Loucy (cell line): ENCODE data around the gene BCL2L11.
A peak's percentile ranks its signal among the peaks of the same experiment; 100 is the strongest.

Experiments
- H2AFZ ChIP-seq: fragments of 200-600 bp; sonication (generic); 2 replicates; pipeline ENCODE4 v1.6.0; 2016; ENCODE audit warnings: antibody characterized with exemption, mild to moderate bottlenecking, low read length, moderate library complexity
- H3F3A ChIP-seq: fragments of 200-600 bp; 2 replicates; pipeline ENCODE4 v1.6.0; 2016; ENCODE audit warnings: antibody characterized with exemption, low read depth, mild to moderate bottlenecking
- H3K27me3 ChIP-seq: fragments of 200-600 bp; sonication (generic); 2 replicates; pipeline ENCODE4 v1.6.1; 2014; ENCODE audit warnings: low read length, mild to moderate bottlenecking; ENCODE audit not compliant: insufficient read depth, poor library complexity, severe bottlenecking
- H3K36me3 ChIP-seq: fragments of 200-600 bp; sonication (generic); 2 replicates; pipeline ENCODE4 v1.6.1; 2016; ENCODE audit warnings: low read length; ENCODE audit not compliant: insufficient read depth
- H3K4me1 ChIP-seq: fragments of 200-600 bp; sonication (generic); 2 replicates; pipeline ENCODE4 v1.5.1; 2014; ENCODE audit warnings: low read length, mild to moderate bottlenecking; ENCODE audit not compliant: insufficient read depth, poor library complexity, severe bottlenecking
- H3K4me2 ChIP-seq: fragments of 200-600 bp; sonication (generic); 2 replicates; pipeline ENCODE4 v1.6.0; 2014; ENCODE audit warnings: antibody characterized with exemption, low read length, low read depth, mild to moderate bottlenecking; ENCODE audit not compliant: poor library complexity, severe bottlenecking
- H3K4me3 ChIP-seq: fragments of 200-600 bp; sonication (generic); 2 replicates; pipeline ENCODE4 v1.5.1; 2014; ENCODE audit warnings: low read length, mild to moderate bottlenecking, mixed read lengths; ENCODE audit not compliant: poor library complexity, severe bottlenecking
- H3K79me2 ChIP-seq: fragments of 200-600 bp; sonication (generic); 2 replicates; pipeline ENCODE4 v1.6.1; 2014; ENCODE audit warnings: low read length; ENCODE audit not compliant: insufficient read depth
- H3K9ac ChIP-seq: fragments of 200-600 bp; sonication (generic); 2 replicates; pipeline ENCODE4 v1.6.0; 2014; ENCODE audit warnings: mild to moderate bottlenecking, low read depth, low read length, moderate library complexity; ENCODE audit not compliant: poor library complexity, severe bottlenecking
- H3K9me2 ChIP-seq: fragments of 200-600 bp; sonication (generic); replicated peaks from 2 replicates; pipeline ENCODE4 v1.6.1; 2016; ENCODE audit warnings: low read depth, low read length, mixed read lengths
- H3K9me3 ChIP-seq: fragments of 200-600 bp; sonication (generic); 2 replicates; pipeline ENCODE4 v1.6.1; 2014; ENCODE audit warnings: mild to moderate bottlenecking, antibody characterized with exemption, low read length, low read depth; ENCODE audit not compliant: insufficient read depth
- H4K20me1 ChIP-seq: fragments of 200-600 bp; sonication (generic); 2 replicates; pipeline ENCODE4 v1.6.0; 2014; ENCODE audit warnings: antibody characterized with exemption, low read length, mild to moderate bottlenecking; ENCODE audit not compliant: insufficient read depth, poor library complexity, severe bottlenecking
- EZH2phosphoT487 ChIP-seq: fragments of 200-600 bp; IDR thresholded peaks from 2 replicates; pipeline ENCODE4 v1.6.1; 2018; ENCODE audit warnings: antibody characterized with exemption, mild to moderate bottlenecking, moderate library complexity, borderline replicate concordance
- TF ChIP-seq, protein P1 (sequence below): fragments of 200-600 bp; sonication (generic); conservative IDR thresholded peaks from 2 replicates; pipeline ENCODE4 v1.5.1; 2014; ENCODE audit warnings: mild to moderate bottlenecking, antibody characterized with exemption, low read length

The BCL2L11 gene

DNA sequence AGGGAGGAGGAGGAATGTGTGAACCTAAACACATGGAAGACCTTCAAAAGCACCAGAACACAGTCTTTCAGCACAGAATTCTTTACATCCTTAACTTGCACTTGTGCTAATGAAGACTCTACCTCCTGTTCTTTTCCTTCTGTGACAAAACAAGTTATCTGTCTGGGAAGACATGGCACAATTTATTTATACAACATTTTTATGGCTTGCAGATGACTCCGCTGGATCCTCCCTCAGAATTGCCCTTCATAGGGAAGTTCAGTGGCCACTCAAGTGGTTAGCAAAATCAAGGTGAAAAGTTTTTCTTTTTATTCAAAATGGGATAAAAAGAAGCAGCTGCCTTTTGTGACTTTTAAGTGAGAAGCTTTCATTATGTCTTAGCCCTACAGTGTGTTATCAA, 21.4 kb downstream of the BCL2L11 start:
- no peaks in the 10 kb centered on the region for H3K27me3 ChIP-seq
- H3K79me2 ChIP-seq, result peaks cover 34% of the 10 kb centered on the region
- H2AFZ ChIP-seq, result no peak overlapping the region
- H3K9me3 ChIP-seq, result no peaks in the 10 kb centered on the region
- peak overlapping the region; percentile 55 for H3K9ac ChIP-seq
- peaks cover 4% of the 10 kb centered on the region; the same call in 1 of the 2 replicates for H3K36me3 ChIP-seq
- peak overlapping the region; percentile 77 for H3K4me2 ChIP-seq
- H3K4me1 ChIP-seq, result peaks cover 68% of the 10 kb centered on the region
- no peaks in the 10 kb centered on the region for H3K9me2 ChIP-seq
- peak overlapping the region; percentile 50 for H3K4me3 ChIP-seq
- no peaks in the 10 kb centered on the region for H4K20me1 ChIP-seq
- TF ChIP-seq, protein P1, sequence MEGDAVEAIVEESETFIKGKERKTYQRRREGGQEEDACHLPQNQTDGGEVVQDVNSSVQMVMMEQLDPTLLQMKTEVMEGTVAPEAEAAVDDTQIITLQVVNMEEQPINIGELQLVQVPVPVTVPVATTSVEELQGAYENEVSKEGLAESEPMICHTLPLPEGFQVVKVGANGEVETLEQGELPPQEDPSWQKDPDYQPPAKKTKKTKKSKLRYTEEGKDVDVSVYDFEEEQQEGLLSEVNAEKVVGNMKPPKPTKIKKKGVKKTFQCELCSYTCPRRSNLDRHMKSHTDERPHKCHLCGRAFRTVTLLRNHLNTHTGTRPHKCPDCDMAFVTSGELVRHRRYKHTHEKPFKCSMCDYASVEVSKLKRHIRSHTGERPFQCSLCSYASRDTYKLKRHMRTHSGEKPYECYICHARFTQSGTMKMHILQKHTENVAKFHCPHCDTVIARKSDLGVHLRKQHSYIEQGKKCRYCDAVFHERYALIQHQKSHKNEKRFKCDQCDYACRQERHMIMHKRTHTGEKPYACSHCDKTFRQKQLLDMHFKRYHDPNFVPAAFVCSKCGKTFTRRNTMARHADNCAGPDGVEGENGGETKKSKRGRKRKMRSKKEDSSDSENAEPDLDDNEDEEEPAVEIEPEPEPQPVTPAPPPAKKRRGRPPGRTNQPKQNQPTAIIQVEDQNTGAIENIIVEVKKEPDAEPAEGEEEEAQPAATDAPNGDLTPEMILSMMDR, result no peak
- no peak for TF ChIP-seq EZH2phosphoT487
- no peaks in the 10 kb centered on the region for H3F3A ChIP-seq

DNA sequence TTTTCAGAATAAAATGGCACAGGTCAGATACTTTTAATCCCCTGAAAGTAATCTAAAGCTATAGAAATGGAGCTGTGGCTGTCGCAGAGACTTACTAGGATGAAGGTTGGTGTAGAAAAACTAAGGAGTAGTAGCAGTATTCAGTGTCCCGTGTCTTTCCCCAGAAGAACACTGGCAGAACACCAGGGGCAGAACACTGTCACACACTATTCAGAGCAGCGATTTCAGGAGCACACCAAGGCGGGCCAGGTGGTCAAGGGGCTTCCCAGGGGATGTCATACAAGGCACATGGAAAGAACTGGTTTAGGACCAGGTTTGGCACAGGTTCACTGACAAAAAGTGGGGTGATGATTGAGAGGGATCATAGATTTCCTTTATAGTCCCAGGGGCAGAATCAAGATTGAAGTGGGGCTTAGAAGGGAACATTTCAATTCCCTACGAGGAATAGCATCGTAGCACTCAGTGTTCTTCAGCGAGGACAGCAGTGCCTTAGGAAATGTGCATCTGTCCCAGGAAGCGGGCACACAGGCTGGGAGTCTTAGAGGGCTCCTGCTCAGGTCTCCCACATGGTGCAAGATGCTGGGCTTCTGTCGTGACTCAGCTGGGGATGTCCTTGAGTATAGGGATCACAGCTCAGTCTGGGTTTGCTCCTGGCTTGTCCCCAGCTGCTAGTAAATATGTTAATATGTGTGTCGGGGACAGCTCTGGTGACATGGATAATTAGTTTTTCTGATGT, 22.6 kb downstream of the BCL2L11 start:
- Histone ChIP-seq H3F3A (no peaks in the 10 kb centered on the region), H4K20me1 (no peaks in the 10 kb centered on the region), H3K9ac (peak overlapping the region; percentile 55), H3K4me3 (peak overlapping the region; percentile 50), H3K4me1 (peaks cover 74% of the 10 kb centered on the region), H3K9me2 (no peaks in the 10 kb centered on the region), H3K4me2 (peak overlapping the region; percentile 77), H3K79me2 (peaks cover 29% of the 10 kb centered on the region), H2AFZ (no peak overlapping the region), H3K27me3 (no peaks in the 10 kb centered on the region), H3K36me3 (peaks cover 4% of the 10 kb centered on the region; the same call in 1 of the 2 replicates), H3K9me3 (no peaks in the 10 kb centered on the region)
- TF ChIP-seq, protein P1, result no peak
- no peak for TF ChIP-seq EZH2phosphoT487

- peaks cover 25% of the 10 kb centered on the region for H3K79me2 ChIP-seq
- no peaks in the 10 kb centered on the region for H4K20me1 ChIP-seq
- TF ChIP-seq EZH2phosphoT487, result no peak
- TF ChIP-seq, protein P1, result no peak
- no peak overlapping the region for H3K9ac ChIP-seq
- H3K4me1 ChIP-seq, result peaks cover 79% of the 10 kb centered on the region
- no peaks in the 10 kb centered on the region for H3K9me2 ChIP-seq
- H3F3A ChIP-seq, result no peaks in the 10 kb centered on the region
- H2AFZ ChIP-seq, result no peak overlapping the region
- H3K4me3 ChIP-seq, result no peak overlapping the region
- H3K9me3 ChIP-seq, result no peaks in the 10 kb centered on the region
- no peak overlapping the region for H3K4me2 ChIP-seq
- no peaks in the 10 kb centered on the region for H3K27me3 ChIP-seq
- H3K36me3 ChIP-seq, result peaks cover 4% of the 10 kb centered on the region; the same call in 1 of the 2 replicates
These were observed 23.1 kb downstream of the BCL2L11 start for GRCh38 chr2:111143843-111144198.
